Tibial nerve (tissue), 4 donors: ENCODE measurements around the gene CLIP2. TPM values are rescaled to one million over a fixed set of nuclear protein-coding genes. Genes with fewer than 3 reads are reported as not detected.
A peak's percentile ranks its signal among the peaks of the same experiment; 100 is the strongest.
"Not testable (repeated sequence)": the region's sequence is repeated elsewhere in the genome, so short reads cannot be mapped to it uniquely, and the experiment has no call there.

Source experiments
- DNase-seq, 2 donors: peaks; one replicate each; pipeline ENCODE4 v3.0.0-alpha.2; 2019; ENCODE audit warnings: low spot score in 2 of 2
- H3K27ac ChIP-seq, 4 donors: fragments of 200-600 bp; sonication (generic) in 3 of 4; one replicate each; pipeline ENCODE4 v1.5.1; 2017 to 2019; ENCODE audit warnings: mild to moderate bottlenecking in 1 of 4
- H3K27me3 ChIP-seq, 2 donors: fragments of 200-600 bp; sonication (generic) in 1 of 2; one replicate each; pipeline versions ENCODE4 v1.5.1 to v1.6.0; 2017 to 2019
- H3K36me3 ChIP-seq, 3 donors: fragments of 200-600 bp; sonication (generic); one replicate each; pipeline ENCODE4 v1.5.1; 2018 to 2019
- H3K4me1 ChIP-seq, 4 donors: fragments of 200-600 bp; sonication (generic) in 3 of 4; one replicate each; pipeline ENCODE4 v1.5.1; 2017 to 2019
- H3K4me3 ChIP-seq, 4 donors: fragments of 200-600 bp; sonication (generic) in 3 of 4; one replicate each; pipeline ENCODE4 v1.5.1; 2017 to 2019; ENCODE audit warnings: mild to moderate bottlenecking in 1 of 4, moderate library complexity in 1 of 4
- H3K9me3 ChIP-seq, 4 donors: fragments of 200-600 bp; sonication (generic) in 3 of 4; one replicate each; pipeline ENCODE4 v1.5.1; 2017 to 2019
- EP300 ChIP-seq, 2 donors: sonication (generic); formaldehyde crosslinking; IDR thresholded peaks; one replicate each; pipeline ENCODE4 v1.6.1; 2017; ENCODE audit warnings: antibody characterized with exemption in 2 of 2, mild to moderate bottlenecking in 1 of 2
- POLR2A ChIP-seq, 2 donors: fragments of 450-650 bp; IDR thresholded peaks; one replicate each; pipeline ENCODE4 v1.6.1; 2017; ENCODE audit warnings: antibody characterized with exemption in 2 of 2, mild to moderate bottlenecking in 2 of 2, moderate library complexity in 2 of 2
- WGBS, 2 donors: methylation state at CpG; one replicate each; pipeline ENCODE4 v1.1.5; 2018; 5-methylcytosine and 5-hydroxymethylcytosine counted together
- total RNA-seq, 4 donors: library from RNA; depleted of rRNA; stranded (reverse); fragments of >200 nt; gene quantifications; one replicate each; pipeline ENCODE4 v1.1.0, GENCODE V29; 2016
- TF ChIP-seq, protein P1 (sequence below), 5 experiments: fragments of 200-600 bp in 3 of 5; fragments of 450-650 bp in 2 of 5; sonication (generic) in 3 of 5; IDR thresholded peaks; one replicate each; pipeline ENCODE4 v1.5.1; 2016 to 2019; ENCODE audit warnings: antibody characterized with exemption in 5 of 5, mild to moderate bottlenecking in 3 of 5, moderate library complexity in 2 of 5

CLIP2 gene
- total RNA-seq, 4 donors from 2014 or later: 42.0 to 48.3 (median 46.3) TPM

DNA sequence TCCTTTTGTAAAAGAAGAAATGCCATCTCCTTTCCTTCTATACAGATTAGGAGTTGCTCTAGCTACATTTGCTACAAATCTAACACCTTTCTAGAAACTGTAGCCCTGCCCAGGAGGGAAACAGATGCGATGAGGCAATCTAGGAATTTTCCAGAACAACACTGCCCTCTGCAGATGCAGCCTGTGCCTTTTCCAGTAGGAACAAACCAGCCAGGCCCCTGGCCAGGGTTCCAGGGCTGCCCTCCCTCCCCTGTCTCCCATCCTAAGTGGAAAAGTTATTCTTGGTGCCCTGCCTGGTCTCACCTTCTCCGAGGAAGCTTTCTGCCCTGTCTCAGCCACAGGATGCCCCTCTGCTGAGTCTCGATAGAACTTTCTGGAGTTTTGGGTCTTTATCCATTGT lies 105.4 kb downstream of the CLIP2 start:
- H3K9me3 ChIP-seq, DNase-seq, H3K27me3 ChIP-seq, H3K4me3 ChIP-seq: not testable (repeated sequence)
- Histone ChIP-seq H3K36me3 (peaks cover 0 to 63% (median 4%) of the 10 kb centered on the region in 3 donors), H3K4me1 (peaks cover 0 to 12% (median 0%) of the 10 kb centered on the region in 4 donors), H3K27ac (peak overlapping the region in 2 of 4 donors; percentile 32 to 59)
- TF ChIP-seq, protein P1, sequence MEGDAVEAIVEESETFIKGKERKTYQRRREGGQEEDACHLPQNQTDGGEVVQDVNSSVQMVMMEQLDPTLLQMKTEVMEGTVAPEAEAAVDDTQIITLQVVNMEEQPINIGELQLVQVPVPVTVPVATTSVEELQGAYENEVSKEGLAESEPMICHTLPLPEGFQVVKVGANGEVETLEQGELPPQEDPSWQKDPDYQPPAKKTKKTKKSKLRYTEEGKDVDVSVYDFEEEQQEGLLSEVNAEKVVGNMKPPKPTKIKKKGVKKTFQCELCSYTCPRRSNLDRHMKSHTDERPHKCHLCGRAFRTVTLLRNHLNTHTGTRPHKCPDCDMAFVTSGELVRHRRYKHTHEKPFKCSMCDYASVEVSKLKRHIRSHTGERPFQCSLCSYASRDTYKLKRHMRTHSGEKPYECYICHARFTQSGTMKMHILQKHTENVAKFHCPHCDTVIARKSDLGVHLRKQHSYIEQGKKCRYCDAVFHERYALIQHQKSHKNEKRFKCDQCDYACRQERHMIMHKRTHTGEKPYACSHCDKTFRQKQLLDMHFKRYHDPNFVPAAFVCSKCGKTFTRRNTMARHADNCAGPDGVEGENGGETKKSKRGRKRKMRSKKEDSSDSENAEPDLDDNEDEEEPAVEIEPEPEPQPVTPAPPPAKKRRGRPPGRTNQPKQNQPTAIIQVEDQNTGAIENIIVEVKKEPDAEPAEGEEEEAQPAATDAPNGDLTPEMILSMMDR (IDR thresholded peaks at IDR 0.05): peak in 2 of 5 experiments; percentile 14 to 24
- 46 to 57% methylated on average over 3 of the region's 3 CpGs for WGBS, 2 donors

DNA sequence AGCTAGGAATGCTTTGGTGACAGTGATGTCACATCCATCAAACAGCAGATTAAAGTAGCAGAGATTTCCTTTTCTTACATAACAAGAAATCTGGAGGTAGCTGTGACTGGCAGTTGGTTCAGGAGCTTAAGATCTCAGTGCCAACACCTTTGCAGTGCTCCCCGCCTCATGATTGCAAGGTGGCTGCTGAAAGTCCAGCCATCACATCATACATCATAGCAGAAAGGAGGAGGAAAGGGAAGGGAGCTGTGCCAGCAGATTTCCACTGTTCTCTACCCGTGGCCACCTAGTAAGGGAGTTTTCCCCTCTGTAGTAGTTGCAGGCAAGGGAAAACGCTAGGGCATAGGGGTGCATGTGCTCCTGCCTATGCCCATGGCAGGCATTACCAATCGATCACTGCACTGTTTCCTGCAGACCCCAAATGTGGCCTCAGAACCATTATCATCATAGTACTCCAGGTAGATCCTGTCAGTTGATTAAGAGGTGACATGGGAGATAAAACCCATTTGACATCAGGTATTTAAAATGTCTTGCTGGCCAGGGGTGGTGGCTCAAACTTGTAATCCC lies 106.6 kb downstream of the CLIP2 start:
- Histone ChIP-seq H3K27ac (no peak overlapping the region), H3K4me3 (no peak overlapping the region), H3K27me3 (no peaks in the 10 kb centered on the region), H3K36me3 (peaks cover 0 to 62% (median 4%) of the 10 kb centered on the region in 3 donors), H3K9me3 (peaks cover 0 to 5% (median 0%) of the 10 kb centered on the region in 4 donors), H3K4me1 (peaks cover 0 to 12% (median 0%) of the 10 kb centered on the region in 4 donors)
- DNase-seq: no peak
- whole genome bisulfite sequencing, 2 donors: 70 to 73% methylated on average over 4 of the region's 4 CpGs
- TF ChIP-seq POLR2A (IDR thresholded peaks at IDR 0.05): no peak
- TF ChIP-seq, protein P1 (IDR thresholded peaks at IDR 0.05): no peak
- no peak for TF ChIP-seq EP300 (IDR thresholded peaks at IDR 0.05)

DNA sequence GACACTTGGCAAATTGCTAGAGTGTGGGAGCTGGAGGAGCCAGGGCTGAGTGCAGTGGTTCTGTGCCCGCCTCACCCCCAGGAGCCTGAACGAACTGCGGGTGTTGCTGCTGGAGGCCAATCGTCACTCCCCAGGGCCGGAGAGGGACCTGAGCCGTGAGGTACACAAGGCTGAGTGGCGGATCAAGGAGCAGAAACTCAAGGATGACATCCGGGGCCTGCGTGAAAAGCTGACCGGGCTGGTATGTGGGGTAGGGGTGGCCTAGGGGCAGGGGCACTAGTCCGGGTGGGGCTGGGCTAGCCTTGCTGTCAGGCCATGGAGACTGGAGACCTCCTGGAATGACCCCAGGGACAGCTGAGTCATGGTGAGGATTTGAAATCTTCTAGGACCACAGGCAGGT lies 107.8 kb downstream of the CLIP2 start:
- H3K4me1 ChIP-seq: peaks cover 0 to 12% (median 0%) of the 10 kb centered on the region in 4 donors
- H3K27ac ChIP-seq: no peak overlapping the region
- H3K4me3 ChIP-seq: no peak overlapping the region
- DNase-seq: no peak
- no peaks in the 10 kb centered on the region for H3K27me3 ChIP-seq
- H3K36me3 ChIP-seq: peaks cover 0 to 67% (median 4%) of the 10 kb centered on the region in 3 donors
- TF ChIP-seq POLR2A (IDR thresholded peaks at IDR 0.05) (no peak), EP300 (IDR thresholded peaks at IDR 0.05) (no peak)
- TF ChIP-seq, protein P1 (IDR thresholded peaks at IDR 0.05): no peak
- WGBS, 2 donors: 94% methylated on average over 11 of the region's 11 CpGs
- peaks cover 0 to 5% (median 0%) of the 10 kb centered on the region in 4 donors for H3K9me3 ChIP-seq

DNA sequence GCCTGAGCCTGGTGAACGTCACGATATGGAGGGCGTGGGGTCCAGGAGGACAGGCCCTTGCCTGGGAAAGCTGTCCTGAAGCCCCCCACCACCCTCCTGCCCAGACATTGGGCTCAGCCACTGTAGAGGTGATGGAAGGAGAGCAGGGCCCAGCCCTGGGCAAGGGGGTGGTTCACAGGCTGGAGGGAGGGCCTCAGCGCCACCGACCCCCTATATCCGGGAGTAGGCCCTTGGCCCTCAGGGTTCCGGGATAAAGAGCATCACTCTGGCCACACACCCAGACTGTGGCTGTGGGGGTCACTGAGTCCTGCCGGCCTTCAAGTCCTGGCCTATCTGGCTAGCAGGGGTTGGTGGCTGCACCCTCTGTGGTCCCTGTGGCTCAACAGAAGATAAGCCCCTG lies 109.2 kb downstream of the CLIP2 start:
- Histone ChIP-seq H3K36me3 (peaks cover 0 to 77% (median 4%) of the 10 kb centered on the region in 3 donors), H3K27me3 (no peaks in the 10 kb centered on the region), H3K9me3 (peaks cover 0 to 5% (median 0%) of the 10 kb centered on the region in 4 donors), H3K4me1 (peaks cover 0 to 8% (median 0%) of the 10 kb centered on the region in 4 donors), H3K4me3 (no peak overlapping the region), H3K27ac (no peak overlapping the region)
- TF ChIP-seq, protein P1 (IDR thresholded peaks at IDR 0.05): no peak
- TF ChIP-seq EP300 (IDR thresholded peaks at IDR 0.05): no peak
- TF ChIP-seq POLR2A (IDR thresholded peaks at IDR 0.05): no peak
- no peak for DNase-seq
- WGBS, 2 donors: 89 to 94% methylated on average over 5 to 8 of the region's 8 CpGs

DNA sequence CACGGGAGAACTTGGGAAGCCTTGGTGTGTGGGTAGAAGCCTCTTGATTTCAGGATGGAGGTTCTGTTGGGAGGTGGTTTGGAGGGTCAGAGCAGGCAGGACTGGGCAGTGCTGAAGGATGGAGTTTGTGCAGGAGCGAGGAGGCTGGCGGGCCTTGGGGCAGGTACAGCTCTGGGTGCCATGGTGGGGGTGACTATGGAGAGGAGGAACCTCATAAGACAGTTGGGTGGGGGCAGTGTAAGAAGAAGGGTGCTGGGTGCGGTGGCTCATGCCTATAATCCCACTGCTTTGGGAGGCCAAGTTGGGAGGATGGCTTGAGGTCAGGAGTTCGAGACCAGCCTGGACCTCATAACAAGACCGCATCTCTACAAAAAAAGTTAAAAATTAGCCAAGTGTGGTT lies 109.8 kb downstream of the CLIP2 start:
- no peak for TF ChIP-seq POLR2A (IDR thresholded peaks at IDR 0.05)
- TF ChIP-seq, protein P1 (IDR thresholded peaks at IDR 0.05): no peak
- TF ChIP-seq EP300 (IDR thresholded peaks at IDR 0.05): no peak
- no peaks in the 10 kb centered on the region for H3K27me3 ChIP-seq
- H3K27ac ChIP-seq: no peak overlapping the region
- H3K4me3 ChIP-seq: no peak overlapping the region
- H3K4me1 ChIP-seq: peaks cover 0 to 6% (median 0%) of the 10 kb centered on the region in 4 donors
- H3K9me3 ChIP-seq: peaks cover 0 to 5% (median 0%) of the 10 kb centered on the region in 4 donors
- DNase-seq: no peak
- peaks cover 0 to 83% (median 4%) of the 10 kb centered on the region in 3 donors for H3K36me3 ChIP-seq
- 84 to 90% methylated on average over 6 of the region's 6 CpGs for WGBS, 2 donors
